Stimulated activated CD8-positive, alpha-beta memory T cell treated with anti-CD3 and anti-CD28 coated beads, Interleukin-4, amount 100 ng/mL, for 4 hours (primary cell): ENCODE data around the gene TBX15.

ENCODE experiments used
- DNase-seq, 2 donors: peaks; one replicate each; pipeline ENCODE4 v3.0.0-alpha.2; 2020; ENCODE audit warnings: low read depth in 2 of 2, low spot score in 1 of 2

The TBX15 gene

DNA sequence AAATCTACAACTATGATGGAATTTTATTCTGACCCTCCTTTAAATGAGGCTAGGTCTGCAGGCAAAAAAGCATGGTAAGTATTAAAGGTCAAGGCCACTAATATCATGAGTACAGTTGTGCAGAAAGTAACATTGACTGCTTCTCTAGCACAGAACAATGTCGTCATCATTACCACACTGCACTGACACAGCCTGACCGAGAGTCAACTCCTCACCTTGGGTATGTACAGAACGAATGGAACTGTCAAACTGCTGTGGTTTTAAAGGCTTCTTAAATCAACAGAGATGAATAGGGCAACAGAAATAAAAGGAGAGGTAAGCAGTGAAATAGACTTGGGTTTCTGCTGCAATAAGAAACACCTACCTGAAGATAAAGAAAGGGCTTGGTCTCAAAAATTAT is 88.8 kb downstream of the TBX15 start:
- DNase-seq = no peak

DNA sequence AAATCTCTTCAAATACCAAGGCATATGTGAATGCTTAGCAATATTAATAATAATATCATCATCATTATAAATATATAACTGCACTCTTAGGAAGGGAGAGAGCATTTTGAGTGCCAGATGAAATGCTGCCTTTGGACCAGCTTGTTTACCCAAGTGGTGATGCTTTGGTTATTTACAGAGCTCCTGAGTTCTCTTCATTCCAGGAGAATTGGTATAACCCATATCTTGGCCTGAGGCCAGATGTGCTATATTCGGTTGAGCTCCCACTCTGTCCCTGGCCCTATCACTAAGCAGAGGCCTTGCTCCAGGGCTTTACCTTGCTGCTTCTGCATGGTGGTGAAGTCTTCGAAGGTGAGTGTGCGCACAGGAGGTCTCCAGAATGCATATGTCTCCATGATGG is 89.4 kb downstream of the TBX15 start:
- DNase-seq = no peak

DNA sequence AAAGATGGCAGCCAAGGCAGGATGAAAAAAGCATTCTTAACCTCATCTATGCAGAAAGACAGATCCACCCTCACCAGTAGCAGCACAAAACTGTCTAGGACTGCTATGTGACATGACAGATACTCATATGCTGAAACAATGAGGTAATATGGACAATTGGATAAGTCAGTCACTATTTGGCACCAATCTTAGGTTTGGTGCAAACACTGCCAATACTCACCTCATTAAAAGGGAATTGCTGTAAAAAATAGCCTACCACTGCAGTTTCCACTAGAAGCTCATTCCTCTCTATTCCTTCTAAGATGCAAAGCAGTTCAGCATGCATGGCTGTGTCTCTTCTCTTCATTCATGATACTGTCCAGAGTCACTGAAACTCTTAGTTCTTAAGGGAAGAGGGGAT is 91.7 kb downstream of the TBX15 start:
- DNase-seq = no peak

DNA sequence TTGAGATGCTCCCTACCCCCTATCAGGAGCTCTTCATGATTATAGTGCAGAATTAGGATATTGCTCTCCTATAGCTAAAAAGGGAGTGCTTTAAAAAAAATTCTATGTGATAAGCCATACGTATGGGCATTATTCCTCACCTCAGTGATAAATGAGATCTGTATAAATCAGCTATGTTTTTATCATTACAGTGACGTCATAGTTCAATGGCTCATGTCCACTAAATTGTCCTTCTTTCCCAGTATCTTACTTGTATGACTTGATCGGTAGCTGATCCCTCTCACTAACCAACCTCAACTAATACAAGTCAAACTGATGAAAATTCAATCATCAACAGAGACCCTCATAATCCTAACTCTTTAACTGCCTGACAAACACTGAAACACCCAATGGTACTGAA is 93.3 kb downstream of the TBX15 start:
- DNase-seq = no peak

DNA sequence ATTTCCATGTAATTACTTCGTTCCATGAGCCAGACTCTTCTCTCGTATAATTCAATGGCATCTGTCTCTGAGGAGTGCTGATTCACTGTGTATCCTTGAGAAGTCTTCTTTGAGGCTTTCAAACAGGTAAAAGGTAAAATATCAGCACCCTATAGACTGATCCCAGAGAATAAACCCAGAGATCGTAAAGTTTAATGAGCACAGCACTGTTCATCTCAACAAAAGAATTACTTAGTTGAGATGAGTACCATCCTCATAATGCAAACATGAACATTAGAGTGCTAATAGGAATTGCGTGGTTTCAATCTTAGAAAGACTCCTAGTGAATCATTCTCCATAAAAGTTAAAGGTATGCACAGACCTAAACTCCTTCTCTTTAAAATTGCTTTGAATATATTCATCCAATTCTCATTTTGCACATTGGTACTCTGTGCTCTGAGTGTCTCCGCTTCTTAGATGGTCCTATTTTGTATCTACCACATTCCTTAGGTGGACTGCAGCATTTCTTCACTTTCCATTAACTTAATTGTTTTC is 97.2 kb downstream of the TBX15 start:
- DNase-seq = no peak

DNA sequence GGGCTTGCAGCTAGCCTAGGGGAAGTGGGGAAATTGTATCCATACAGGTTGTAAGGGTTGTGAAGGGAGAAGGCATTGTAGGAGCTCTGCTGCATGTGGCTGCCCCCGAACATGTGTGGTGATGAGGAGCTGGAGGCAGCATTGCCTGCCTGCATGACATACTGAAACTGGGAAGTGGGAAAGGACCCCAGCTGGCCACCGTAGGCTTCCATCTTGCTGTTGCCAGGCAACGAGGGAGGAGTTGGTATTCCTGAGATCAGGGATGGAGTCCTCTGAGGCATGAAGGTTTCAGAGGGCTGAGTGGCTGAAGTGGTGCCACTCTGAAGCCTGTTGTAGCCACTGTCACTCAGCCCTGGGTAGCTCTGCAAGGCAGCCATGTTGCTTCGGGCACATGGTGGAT is 103.2 kb downstream of the TBX15 start:
- no peak for DNase-seq

DNA sequence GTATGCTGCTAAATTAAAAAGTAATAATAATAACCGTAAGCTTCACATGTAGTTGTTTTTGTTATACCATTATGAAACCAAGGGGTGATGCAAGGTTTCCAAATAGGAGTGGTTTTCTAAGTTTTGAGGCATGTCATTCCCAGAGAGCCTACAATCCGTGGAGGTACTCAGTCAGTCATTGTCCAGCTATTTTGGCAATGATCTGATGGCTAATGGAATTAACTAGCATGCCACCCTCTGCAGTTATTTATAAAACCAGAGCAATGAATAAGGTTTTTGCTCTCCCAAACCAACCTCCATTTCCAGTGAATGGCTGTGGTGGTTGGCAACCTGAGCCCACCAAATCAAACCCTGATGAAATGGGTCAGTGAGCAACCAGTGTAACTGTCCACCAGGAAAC is 106.4 kb downstream of the TBX15 start:
- DNase-seq = no peak

DNA sequence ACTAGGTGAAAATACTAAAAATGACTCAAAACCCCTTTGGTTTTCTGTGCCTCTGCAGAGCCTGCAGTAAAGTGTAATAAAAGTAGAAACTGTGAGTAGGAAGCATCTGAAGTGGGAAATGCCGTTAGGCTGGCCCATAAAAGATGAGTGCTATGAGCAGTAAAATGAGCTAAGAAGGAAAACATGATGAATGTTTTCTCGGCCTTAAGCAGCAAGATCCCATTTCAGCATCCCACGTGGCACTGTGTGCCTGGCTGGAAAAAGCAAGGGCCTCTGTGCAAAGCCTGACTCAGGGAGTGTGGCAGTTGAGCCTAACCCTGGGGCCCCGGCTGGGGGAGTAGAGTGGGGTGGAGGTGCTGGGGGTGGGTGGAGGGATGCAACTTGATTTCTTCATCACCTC is 109.5 kb downstream of the TBX15 start:
- no peak for DNase-seq

DNA sequence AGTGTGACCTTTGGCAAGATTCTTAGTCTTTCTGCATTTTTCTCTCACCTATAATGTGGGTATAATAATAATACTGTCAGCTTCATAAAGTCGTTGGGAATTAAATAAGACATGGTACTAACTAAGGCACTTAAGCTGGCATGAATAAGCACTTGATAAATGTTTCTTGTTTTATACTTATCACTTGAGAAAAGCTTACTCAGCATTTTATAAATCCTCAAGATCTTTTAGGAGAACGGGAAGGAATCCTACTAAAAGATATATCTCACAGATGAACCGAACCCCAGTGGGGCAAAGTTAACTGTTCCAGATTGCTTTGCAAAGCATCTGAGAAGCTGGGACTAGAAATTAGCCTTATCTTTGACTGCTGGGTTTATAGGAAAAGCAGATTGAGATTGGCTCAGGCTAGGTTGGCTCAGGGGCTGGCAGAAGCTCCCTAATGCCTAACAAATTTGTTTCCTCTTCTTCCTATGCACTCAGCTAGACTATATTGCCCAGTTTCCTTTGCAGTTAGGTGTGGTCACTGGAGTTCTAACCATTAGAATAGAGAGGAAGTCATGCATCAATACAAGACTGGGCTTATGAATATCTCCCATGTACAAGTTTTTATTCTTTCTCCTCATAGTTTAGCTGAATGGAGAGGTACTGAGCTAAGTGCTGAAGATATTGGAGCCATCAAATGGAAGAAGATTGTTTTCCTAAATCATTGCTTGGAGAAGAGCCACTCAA is 110.3 kb downstream of the TBX15 start:
- DNase-seq = no peak

DNA sequence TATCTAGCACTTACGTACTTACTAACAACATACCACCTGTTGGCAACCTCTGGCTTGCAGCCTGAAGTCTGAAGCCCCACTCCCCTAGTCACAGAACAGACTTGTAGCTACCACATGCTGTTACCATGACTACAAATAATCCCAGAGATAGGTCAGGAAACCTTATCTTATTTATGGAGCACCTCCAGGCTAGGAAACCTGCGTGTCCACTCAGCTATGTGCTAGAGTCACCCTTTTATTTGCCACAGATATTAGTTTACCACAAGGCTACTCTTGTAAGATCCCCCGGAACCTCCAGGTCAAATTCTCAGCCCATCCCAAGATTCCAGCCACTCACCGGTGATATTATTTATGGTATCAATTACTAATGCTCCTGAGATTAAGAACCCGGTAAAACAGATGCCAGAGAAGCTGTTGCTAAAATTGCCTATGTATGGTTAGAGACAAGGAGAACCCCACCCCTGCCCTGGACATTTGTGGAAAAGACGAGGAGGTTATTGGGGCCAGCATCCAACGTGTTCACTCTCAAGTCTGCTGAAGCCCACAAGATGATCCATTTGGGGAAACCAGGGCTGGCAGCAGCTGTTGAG is 116.5 kb downstream of the TBX15 start:
- DNase-seq = no peak

DNA sequence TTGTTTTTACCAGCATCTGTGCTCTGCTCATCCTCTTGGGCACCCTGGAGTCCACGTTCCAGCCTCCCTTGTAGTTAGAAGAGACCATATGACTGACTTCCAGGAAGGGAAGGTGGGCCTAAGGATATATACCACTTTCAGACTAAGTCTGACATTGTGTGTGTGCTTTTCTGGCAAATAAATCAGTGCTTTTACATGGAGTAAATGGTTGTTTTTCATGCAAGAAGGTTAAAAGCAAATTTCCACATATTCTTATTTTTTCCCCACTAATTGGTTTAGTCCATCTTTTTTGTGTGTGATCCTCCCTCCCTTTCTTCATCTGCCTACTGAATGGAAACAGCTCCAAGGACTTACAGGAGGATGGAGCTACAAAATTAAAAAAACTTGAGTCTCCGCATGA is 119.8 kb downstream of the TBX15 start:
- DNase-seq = no peak

DNA sequence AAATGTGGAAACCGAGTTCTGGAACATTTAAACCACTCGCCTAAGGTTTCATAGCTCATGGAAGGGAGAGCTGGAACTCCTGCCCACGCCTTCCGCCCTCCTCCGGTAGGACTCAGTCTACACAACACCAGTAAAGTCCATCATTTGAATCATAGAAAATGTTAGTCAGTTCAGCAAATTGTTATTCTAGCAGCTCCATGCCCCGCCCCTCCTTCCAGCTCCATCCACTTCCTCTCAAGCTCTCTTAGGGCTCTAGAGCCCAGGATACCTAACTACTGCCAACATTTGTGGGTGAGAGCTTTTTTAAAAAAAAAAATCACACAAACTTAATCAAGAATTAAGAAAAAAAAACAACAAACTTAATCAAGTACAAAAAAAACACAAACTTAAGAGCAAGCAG is 121.8 kb downstream of the TBX15 start:
- DNase-seq = no peak

DNA sequence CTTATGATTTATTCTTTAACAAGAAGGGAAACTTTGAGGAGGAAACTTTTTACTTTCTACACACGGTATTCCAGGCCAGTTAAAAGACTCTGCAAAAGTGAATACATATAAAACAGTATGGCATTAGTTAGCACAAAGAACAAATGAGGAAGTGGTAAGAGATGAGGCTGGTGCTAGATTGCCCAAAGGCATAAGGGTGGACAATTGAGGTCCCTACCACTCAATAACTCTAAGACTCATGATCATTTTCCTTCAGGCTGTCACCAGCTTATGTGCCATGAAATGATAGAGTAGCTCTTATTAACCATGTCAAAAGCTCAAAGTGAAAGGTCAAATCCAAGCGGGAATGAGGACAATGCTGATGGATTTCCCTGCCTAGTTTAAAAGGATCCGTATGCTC is 124.5 kb downstream of the TBX15 start:
- DNase-seq = no peak

DNA sequence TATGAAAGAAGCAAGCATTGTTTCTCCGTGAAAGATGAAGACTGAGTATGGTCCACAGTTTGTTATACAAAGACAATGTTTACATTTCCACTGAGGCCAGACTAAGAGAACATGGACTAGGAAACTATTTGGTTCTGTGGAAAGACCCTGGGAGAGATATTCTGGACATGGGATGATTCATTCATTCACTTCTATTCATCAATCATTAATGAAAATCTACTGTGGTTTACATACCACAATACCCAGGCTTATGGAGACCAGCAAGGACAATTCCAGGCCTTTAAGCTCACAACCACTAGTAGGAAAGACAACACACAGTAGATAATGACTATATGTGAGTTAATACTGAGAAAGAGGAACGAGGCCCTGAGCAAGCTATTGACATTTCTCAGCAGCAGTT is 125.4 kb downstream of the TBX15 start:
- no peak for DNase-seq

DNA sequence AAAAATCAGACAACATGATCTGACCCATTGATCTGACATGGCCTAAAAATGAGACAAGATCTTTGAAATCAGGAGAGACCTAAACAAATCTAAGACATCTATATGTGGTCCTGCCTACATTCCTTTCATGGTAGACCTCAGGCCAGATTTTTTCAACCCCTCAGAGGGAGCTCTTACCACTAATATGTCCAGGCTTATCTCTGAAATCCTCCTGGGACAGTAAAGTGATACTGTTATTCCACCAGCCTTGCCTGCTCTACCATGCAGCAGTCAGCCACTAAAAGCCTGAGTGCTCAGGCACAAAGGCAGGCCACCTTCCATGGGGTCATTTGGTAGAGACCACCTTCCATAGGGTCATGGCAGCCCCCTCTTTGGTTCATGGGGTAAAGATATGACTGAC is 126.9 kb downstream of the TBX15 start:
- no peak for DNase-seq

DNA sequence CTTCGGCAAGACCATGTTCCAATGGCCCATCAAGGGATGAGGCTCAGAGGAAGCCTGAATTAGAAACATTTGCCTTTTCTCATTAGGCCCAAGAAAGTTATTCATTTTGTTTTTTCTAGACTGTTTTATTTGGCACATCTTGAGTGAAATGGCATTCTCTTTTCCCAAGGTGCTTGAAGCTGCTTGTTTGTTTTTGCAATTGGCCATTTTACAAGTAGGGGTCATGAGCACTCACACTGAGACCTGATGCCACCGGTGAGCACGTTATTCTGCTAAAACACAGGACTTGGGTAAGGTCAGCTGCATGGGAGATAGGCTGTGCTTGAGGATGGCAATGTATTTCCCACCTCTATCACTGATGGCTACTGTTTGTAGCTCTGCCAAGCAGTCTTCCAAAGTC is 128.1 kb downstream of the TBX15 start:
- no peak for DNase-seq

DNA sequence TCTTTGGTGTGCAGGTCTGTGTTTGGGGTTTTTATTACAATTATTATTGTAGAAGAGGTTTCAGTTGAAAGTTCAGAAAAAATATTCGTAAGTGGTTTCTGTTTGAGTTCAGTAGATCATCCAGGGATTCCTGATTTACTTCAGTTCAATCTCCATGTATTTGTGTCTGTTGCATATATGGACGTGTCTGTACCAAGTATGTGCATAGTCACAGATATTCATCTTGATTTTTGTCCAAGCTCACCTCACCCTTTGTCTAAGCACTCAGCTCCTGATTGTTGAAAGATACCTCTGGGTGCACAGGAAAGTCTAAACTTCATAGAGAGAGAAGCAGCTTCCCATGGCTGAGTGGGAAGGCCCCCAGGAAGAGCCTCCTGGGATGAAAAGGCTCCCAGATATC is 141.7 kb downstream of the TBX15 start:
- DNase-seq = no peak

DNA sequence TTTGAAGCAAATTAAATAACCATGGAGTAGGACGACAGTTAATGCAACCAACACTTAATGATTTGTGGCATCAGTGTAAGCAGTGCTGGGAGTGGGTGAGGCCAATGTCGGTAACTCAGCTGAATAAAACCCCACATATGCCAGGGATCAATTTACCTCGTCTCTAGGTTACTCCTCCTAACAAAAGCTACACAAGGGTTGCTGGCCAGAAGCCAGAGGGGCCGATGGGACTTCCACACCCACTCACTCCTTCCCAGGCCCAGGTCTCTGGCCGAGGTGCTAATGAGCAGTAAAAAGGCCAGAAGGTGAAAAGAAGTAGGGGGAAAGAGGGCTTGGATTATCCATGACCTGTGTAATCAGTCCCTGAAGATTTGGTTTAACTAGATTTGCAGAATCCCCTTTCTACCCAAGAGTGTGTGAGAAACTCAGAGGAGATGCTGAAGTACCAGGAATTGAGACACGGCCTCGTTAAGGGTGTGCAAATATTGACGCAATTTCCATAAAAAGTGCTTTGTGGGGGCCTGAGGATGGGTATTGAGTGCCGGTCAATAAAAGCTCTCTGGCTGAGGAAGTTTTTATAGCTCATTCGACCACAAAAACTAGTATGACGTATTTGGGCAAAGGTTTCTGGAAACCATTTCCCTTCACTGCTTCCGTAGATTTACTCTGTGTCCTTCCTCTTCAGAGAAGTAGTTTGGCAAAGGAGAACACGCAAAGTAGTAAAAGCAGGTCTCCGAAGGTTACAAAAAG is 145.5 kb downstream of the TBX15 start:
- DNase-seq = no peak

DNA sequence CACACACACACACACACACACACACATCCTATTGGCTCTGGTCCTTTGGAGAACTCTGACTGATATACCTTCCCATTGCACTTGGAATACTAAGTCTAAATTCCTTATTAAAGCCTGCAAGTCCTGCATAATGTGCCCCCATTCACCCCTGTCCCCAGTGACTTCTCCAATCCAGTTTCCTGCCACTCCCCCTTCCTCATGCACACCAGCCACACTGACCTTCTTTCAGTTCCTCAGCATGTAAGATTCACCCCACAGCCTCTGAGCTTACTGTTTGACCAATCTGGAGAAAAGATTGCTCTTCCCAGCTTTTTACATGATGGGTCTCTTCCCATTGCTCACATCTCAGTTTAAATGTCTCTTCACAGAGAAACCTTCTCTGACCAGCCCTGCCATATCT is 146.6 kb downstream of the TBX15 start:
- DNase-seq = no peak
